ENCODE measurements around the gene GPR42.

The GPR42 gene

DNA sequence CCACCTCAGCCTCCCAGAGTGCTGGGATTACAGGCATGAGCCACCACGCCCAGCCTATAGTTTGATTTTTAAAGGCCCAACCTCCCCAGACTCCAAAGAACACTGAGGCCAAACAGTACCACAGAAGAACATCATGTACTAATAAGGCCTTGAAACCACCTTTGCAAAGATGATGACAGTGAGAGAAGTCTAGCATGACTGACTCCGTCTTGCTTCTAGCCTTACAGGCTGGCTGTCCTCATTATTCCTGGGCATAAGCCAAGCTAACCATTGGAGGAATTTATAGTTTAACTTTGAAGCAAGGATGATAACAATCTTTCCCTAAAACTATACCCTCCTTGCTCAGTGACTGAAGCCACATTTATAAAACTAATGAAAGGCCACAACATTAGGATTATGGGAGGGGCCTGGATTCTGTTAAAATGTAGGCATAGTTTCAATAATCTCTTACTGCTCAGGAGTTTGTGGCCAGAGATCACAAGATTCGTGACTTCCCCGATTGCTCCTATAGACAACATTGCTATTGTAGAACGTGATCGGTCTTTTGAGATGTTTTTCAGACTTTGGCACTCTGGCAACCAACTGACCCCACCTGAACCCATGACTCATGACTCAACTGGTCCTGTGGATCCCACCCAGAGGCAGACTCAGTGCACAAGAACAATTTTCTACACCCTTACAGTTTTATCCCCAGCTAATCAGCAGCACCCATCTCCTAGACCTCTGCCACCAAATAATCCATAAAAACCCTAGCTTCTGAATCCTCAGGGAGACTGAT lies 17.6 kb downstream of the GPR42 start:
- H3K4me3 ChIP-seq (ENCODE audit: low read length) = no peak overlapping the region
- TF ChIP-seq, protein P1, sequence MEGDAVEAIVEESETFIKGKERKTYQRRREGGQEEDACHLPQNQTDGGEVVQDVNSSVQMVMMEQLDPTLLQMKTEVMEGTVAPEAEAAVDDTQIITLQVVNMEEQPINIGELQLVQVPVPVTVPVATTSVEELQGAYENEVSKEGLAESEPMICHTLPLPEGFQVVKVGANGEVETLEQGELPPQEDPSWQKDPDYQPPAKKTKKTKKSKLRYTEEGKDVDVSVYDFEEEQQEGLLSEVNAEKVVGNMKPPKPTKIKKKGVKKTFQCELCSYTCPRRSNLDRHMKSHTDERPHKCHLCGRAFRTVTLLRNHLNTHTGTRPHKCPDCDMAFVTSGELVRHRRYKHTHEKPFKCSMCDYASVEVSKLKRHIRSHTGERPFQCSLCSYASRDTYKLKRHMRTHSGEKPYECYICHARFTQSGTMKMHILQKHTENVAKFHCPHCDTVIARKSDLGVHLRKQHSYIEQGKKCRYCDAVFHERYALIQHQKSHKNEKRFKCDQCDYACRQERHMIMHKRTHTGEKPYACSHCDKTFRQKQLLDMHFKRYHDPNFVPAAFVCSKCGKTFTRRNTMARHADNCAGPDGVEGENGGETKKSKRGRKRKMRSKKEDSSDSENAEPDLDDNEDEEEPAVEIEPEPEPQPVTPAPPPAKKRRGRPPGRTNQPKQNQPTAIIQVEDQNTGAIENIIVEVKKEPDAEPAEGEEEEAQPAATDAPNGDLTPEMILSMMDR (conservative IDR thresholded peaks at IDR 0.05; ENCODE audit: low read depth, low read length) = no peak
- DNase-seq (ENCODE audit: low read depth) = no peak

DNA sequence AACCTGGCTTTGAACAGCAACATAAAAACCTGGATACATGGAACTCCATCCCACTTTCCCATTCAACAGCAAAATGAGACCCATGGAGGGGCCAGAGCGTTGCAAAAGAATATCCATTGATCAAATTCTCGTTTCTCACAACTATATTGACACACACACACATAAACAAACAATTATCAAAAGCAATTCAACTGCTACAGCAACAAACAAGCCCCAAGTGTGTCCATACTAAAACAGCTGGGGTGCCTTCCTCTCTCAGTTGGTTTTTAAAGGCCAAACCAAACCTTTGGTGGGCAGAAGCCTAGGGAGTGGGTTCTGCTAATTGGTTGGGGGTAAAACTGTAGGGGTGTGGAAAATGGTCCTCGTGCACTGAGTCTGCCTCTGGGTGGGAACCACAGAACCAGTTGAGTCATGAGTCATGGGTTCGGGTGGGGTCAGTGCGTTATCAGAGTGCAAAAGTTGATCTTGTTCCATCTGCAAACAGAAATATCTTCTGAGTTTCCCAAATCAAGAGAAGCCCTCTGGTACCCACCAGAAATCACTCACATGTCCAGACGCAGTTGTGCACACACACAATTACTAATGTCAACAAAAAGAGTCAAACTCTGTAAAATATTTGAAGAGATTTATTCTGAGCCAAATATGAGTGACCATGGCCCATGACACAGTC lies 18.5 kb downstream of the GPR42 start:
- no peak for DNase-seq (ENCODE audit: low read depth)
- TF ChIP-seq, protein P1 (conservative IDR thresholded peaks at IDR 0.05; ENCODE audit: low read depth, low read length) = no peak

DNA sequence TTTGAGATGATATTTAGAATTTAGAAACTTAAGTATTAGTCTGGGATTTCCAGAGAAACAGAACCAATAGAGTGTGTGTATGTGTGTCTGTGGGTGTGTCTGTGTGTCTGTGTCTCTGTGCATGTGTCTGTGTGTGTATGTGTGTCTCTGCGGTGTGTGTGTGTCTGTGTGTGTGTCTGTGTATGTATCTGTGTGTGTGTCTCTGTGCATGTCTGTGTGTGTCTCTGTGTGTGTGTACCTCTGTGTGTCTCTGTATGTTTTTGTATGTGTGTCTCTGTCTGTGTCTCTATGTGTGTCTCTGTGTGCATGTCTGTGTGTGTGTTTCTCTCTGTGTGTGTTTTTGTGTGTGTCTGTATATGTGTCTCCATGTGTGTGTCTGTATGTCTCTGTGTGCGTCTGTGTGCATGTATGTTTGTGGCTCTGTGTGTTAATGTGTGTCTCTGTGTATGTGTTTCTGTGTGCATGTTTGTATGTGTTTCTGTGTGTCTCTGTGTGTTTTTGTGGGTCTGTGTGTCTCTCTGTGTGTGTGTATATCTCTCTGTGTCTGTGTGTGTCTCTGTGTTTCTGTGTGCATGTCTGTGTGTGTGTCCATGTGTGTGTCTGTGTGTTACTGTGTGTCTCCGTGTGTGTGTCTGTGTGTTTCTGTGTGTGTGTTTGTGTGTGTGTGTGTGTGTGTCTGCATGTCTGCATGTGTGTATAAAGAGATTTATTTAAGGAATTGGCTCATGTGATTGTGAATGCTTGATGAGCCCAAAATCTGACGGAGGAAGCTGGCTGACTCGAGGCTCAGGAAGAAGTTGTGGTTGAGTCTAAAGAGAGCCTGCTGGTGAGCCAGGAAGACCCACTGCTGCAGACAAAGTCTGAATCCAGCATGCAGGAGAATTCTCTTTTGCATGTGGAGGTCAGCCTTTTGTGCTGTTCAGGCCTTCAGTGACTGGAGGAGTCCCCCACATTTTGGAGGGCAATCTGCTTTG lies 22.2 kb downstream of the GPR42 start:
- TF ChIP-seq, protein P1 (conservative IDR thresholded peaks at IDR 0.05; ENCODE audit: low read depth, low read length) = no peak
- DNase-seq (ENCODE audit: low read depth) = no peak
- no peak overlapping the region for H3K4me3 ChIP-seq (ENCODE audit: low read length)

More for the DNA sequence above, 18.5 kb downstream of the GPR42 start:
- no peak overlapping the region for H3K4me3 ChIP-seq (ENCODE audit: low read length)

DNA sequence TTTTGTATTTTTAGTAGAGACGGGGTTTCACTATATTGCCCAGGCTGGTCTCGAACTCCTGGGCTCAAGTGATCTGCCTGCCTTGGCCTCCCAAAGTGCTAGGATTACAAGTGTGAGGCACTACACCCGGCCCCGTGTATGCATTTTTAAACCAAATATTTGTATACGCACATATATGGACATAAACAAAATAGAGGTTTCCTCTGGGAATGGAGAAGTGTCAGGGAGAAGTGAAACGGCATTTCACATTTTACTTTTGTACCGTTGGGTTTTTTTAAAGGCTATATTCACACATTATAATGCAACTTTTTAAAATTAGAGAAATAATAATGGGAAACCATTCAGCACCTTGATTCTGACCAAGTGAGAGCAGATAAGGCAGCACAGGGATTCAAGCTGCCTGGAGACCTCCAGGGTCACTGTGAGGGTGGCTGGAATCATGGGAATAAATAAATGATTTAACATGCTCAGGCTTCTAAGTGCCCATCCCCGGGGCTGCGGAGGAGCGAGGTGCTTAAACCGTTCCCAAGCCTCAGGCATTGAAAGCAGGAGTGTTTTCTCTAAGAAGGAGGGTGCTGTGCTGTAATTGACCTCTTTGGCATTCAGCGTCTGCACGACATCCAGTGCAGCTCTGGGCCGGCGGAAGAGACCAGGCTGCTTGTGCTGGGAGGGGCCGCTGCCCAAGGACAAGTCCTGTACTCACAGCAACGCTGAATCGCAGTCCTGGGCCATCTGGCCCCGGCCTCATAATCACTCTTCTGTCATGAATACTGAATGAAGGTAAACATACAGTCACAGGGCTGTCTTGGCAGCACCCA lies 24.7 kb downstream of the GPR42 start:
- no peak overlapping the region for H3K4me3 ChIP-seq (ENCODE audit: low read length)
- no peak for DNase-seq (ENCODE audit: low read depth)
- TF ChIP-seq, protein P1 (conservative IDR thresholded peaks at IDR 0.05; ENCODE audit: low read depth, low read length) = no peak

DNA sequence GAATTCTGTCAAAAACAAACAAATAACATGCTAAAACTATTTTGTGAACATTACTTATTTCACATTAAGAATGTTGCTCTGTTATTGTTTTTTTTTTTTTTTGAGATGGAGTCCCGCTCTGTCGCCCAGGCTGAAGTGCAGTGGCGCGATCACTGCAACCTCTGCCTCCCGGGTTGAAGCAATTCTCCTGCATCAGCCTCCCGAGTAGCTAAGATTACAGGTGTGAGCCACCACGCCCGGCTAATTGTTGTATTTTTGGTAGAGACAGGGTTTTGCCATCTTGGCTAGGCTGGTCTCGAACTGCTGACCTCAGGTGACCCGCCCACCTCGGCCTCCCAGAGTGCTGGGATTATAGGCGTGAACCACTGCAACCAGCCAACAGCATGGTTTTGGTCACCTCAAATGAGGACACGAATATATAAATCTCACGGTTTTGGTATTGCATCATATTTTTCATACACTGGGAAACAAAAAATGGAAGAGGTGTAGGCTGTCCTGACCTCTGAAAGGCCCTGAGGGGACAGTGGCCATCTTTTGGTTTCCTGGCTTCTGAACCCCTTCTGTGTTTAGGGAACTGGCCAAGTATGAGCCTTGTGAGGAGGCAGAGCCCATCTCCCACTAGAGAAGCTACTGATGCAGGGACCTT lies 25.5 kb downstream of the GPR42 start:
- no peak for DNase-seq (ENCODE audit: low read depth)
- H3K4me3 ChIP-seq (ENCODE audit: low read length) = no peak overlapping the region
- TF ChIP-seq, protein P1 (conservative IDR thresholded peaks at IDR 0.05; ENCODE audit: low read depth, low read length) = no peak

DNA sequence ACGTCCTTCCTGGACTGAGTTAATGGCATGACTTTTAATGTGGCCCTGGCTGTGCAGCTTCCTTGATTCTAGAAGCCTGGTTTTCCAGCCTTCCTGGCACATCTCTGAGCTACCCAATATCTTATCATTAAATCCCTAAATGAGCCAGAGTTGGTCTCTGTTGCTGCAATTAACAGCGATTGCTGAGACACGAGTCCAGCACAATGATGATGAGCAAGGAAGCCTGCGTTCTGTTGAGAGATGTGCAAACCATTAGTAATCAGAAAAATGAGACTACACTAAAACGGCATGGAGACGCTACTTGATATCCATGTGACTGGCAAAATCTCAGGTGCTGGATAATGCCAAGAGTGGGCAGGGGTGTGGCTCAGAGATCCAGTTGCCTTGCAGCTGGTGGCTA lies 26.2 kb downstream of the GPR42 start:
- no peak overlapping the region for H3K4me3 ChIP-seq (ENCODE audit: low read length)
- TF ChIP-seq, protein P1 (conservative IDR thresholded peaks at IDR 0.05; ENCODE audit: low read depth, low read length) = no peak
- no peak for DNase-seq (ENCODE audit: low read depth)

Data from retinal pigment epithelial cell (primary cell).